Upper lobe of left lung (tissue), 4 donors: ENCODE results near the gene CPSF7.

Experiments
- CTCF ChIP-seq, 6 experiments: fragments of 450-650 bp in 4 of 6; fragments of 200-600 bp in 2 of 6; sonication (generic) in 2 of 6; IDR thresholded peaks; one replicate each; pipeline ENCODE4 v1.5.1; 2016 to 2019; ENCODE audit warnings: antibody characterized with exemption in 6 of 6
- POLR2A ChIP-seq, 4 donors: fragments of 450-650 bp; IDR thresholded peaks; one replicate each; pipeline ENCODE4 v1.5.1; 2016 to 2017; ENCODE audit warnings: antibody characterized with exemption in 4 of 4, mild to moderate bottlenecking in 2 of 4

GRCh38 chr11:61411589-61411988 lies 18.2 kb downstream of the CPSF7 start:
- TF ChIP-seq CTCF (IDR thresholded peaks at IDR 0.05) (no peak), POLR2A (IDR thresholded peaks at IDR 0.05) (no peak)
